Fibroblast of skin of right biceps (primary cell): ENCODE measurements around the gene LIN28A.

Source experiments
- DNase-seq: peaks from one replicate; pipeline ENCODE4 v3.0.0-alpha.2; 2013

LIN28A gene

GRCh38 chr1:26388791-26389445 is 21.7 kb upstream of the LIN28A start:
- DNase-seq = peak; percentile 15

- DNase-seq = no peak
Observed at GRCh38 chr1:26389604-26390247, 20.9 kb upstream of the LIN28A start.

- DNase-seq = peak; percentile 58
Observed at GRCh38 chr1:26391450-26391849, 19.2 kb upstream of the LIN28A start.

GRCh38 chr1:26395754-26396153 is 14.9 kb upstream of the LIN28A start:
- no peak for DNase-seq

GRCh38 chr1:26399034-26399433 is 11.6 kb upstream of the LIN28A start:
- no peak for DNase-seq

- DNase-seq = no peak
Observed at GRCh38 chr1:26401891-26402290, 8.7 kb upstream of the LIN28A start.

- DNase-seq = no peak
Observed at GRCh38 chr1:26403656-26404055, 7.0 kb upstream of the LIN28A start.

- DNase-seq = no peak
Observed at GRCh38 chr1:26404641-26405040, 6.0 kb upstream of the LIN28A start.

GRCh38 chr1:26405281-26405915 is 5.2 kb upstream of the LIN28A start:
- peak; percentile 77 for DNase-seq

GRCh38 chr1:26408604-26409003 is 2.0 kb upstream of the LIN28A start:
- DNase-seq = peak; percentile 71

GRCh38 chr1:26409191-26409807 is 1.3 kb upstream of the LIN28A start:
- DNase-seq = no peak

- no peak for DNase-seq
Observed at GRCh38 chr1:26411624-26412074, 1.0 kb downstream of the LIN28A start.

GRCh38 chr1:26412180-26412840 is 1.7 kb downstream of the LIN28A start:
- no peak for DNase-seq

GRCh38 chr1:26413031-26413430 is 2.4 kb downstream of the LIN28A start:
- DNase-seq = no peak

GRCh38 chr1:26417111-26417759 is 6.6 kb downstream of the LIN28A start:
- DNase-seq = peak; percentile 49

- peak; percentile 35 for DNase-seq
Observed at GRCh38 chr1:26418865-26419349, 8.3 kb downstream of the LIN28A start.

- no peak for DNase-seq
Observed at GRCh38 chr1:26419494-26419893, 8.9 kb downstream of the LIN28A start.

GRCh38 chr1:26429721-26430120 is 19.1 kb downstream of the LIN28A start:
- no peak for DNase-seq

GRCh38 chr1:26431979-26432695 is 21.5 kb downstream of the LIN28A start, which contains the start of gene DHDDS:
Gene DHDDS (plus strand): TSS chr1:26432321. CDS start chr1:26432946, 625 bp downstream.
- peak; percentile 98 for DNase-seq

GRCh38 chr1:26432793-26433192 is 22.2 kb downstream of the LIN28A start:
- DNase-seq = no peak

- DNase-seq = no peak
Observed at GRCh38 chr1:26434161-26434752, 23.6 kb downstream of the LIN28A start.
